PC-9 (cell line): ENCODE results near the gene SVOPL.

Experiments
- EZH2 ChIP-seq: fragments of 200-600 bp; sonication (generic); IDR thresholded peaks from 2 replicates; pipeline ENCODE4 v1.8.0; 2017; ENCODE audit warnings: antibody characterized with exemption, low read depth
- TF ChIP-seq, protein P1 (sequence below): fragments of 200-600 bp; sonication (generic); conservative IDR thresholded peaks from 2 replicates; pipeline ENCODE4 v1.6.1; 2017; ENCODE audit warnings: mixed run types, antibody characterized with exemption, mild to moderate bottlenecking, moderate library complexity

DNA sequence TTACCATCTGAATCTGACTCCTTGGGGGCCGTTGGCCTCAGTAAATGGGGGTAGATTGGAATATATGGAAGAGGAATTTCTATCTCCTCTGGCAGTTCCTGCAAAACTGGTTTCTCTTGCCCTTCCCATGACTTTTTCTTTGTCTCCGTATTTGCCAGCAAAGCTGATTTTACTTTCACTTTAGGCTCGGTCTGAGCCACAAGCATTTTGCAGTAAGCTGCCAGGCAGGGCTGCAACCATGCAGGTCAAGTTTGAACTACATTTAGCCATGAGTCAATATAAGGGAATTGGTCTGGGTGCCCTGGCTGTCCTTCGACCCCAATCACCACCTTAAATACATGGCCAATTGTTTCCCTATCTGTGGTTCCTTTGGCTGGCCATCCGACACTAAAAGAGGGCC, 136.8 kb downstream of the SVOPL start:
- TF ChIP-seq, protein P1, sequence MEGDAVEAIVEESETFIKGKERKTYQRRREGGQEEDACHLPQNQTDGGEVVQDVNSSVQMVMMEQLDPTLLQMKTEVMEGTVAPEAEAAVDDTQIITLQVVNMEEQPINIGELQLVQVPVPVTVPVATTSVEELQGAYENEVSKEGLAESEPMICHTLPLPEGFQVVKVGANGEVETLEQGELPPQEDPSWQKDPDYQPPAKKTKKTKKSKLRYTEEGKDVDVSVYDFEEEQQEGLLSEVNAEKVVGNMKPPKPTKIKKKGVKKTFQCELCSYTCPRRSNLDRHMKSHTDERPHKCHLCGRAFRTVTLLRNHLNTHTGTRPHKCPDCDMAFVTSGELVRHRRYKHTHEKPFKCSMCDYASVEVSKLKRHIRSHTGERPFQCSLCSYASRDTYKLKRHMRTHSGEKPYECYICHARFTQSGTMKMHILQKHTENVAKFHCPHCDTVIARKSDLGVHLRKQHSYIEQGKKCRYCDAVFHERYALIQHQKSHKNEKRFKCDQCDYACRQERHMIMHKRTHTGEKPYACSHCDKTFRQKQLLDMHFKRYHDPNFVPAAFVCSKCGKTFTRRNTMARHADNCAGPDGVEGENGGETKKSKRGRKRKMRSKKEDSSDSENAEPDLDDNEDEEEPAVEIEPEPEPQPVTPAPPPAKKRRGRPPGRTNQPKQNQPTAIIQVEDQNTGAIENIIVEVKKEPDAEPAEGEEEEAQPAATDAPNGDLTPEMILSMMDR = no peak
- no peak for TF ChIP-seq EZH2
